ENCODE results near the gene BBS12.

- TF ChIP-seq EP300 (IDR thresholded peaks at IDR 0.05; ENCODE audit: borderline replicate concordance in 1 of 2, low read depth in 1 of 2, low read length in 1 of 2) (no peak), POLR2AphosphoS5 (IDR thresholded peaks at IDR 0.05; ENCODE audit: low read depth, low read length) (no peak), RFX5 (IDR thresholded peaks at IDR 0.05; ENCODE audit: low read length) (no peak), FOSL2 (IDR thresholded peaks at IDR 0.05; ENCODE audit: borderline replicate concordance, low read depth) (no peak), CTCF (IDR thresholded peaks at IDR 0.05) (no peak)
Measured at GRCh38 chr4:122715221-122715620, 17.3 kb upstream of the BBS12 start.
